Esophagus squamous epithelium (tissue), 5 donors: ENCODE data around the gene KCNH4. TPM values are rescaled to one million over a fixed set of nuclear protein-coding genes. Genes with fewer than 3 reads are reported as not detected.

Experiments
- DNase-seq: peaks from one replicate; lab custom pipeline; 2025; lab: John Stamatoyannopoulos, UW
- H3K27ac ChIP-seq, 4 donors: fragments of 200-600 bp; sonication (generic); one replicate each; pipeline ENCODE4 v1.5.1; 2016 to 2019; ENCODE audit warnings: mild to moderate bottlenecking in 1 of 4
- H3K27me3 ChIP-seq, 4 donors: fragments of 200-600 bp; sonication (generic); 1 replicate in 3 of 4; 2 replicates in 1 of 4; pipeline versions ENCODE4 v1.5.1 to v1.6.0; 2017 to 2021; ENCODE audit warnings: antibody characterized with exemption in 1 of 4
- H3K36me3 ChIP-seq, 3 donors: fragments of 200-600 bp; sonication (generic); one replicate each; pipeline ENCODE4 v1.5.1; 2016 to 2019
- H3K4me1 ChIP-seq, 3 donors: fragments of 200-600 bp; sonication (generic); one replicate each; pipeline ENCODE4 v1.5.1; 2017 to 2019
- H3K4me3 ChIP-seq, 4 donors: fragments of 200-600 bp; sonication (generic); 1 replicate in 3 of 4; 2 replicates in 1 of 4; pipeline ENCODE4 v1.5.1; 2016 to 2019; ENCODE audit warnings: mild to moderate bottlenecking in 2 of 4, moderate library complexity in 1 of 4
- H3K9me3 ChIP-seq, 3 donors: fragments of 200-600 bp; sonication (generic); one replicate each; pipeline ENCODE4 v1.5.1; 2016 to 2019
- POLR2A ChIP-seq, 4 donors: fragments of 450-650 bp; IDR thresholded peaks; one replicate each; pipeline ENCODE4 v1.6.1; 2017; ENCODE audit warnings: antibody characterized with exemption in 4 of 4, mild to moderate bottlenecking in 4 of 4, moderate library complexity in 3 of 4
- WGBS, 2 donors: methylation state at CpG; one replicate each; pipeline ENCODE4 v1.1.5; 2018; 5-methylcytosine and 5-hydroxymethylcytosine counted together
- intact Hi-C: fragments of 100-400 bp; cut with DNase I; formaldehyde crosslinking; loops from one replicate; pipeline ENCODE4 v1.15.0; 2022
- total RNA-seq, 4 donors: library from RNA; depleted of rRNA; stranded (reverse); fragments of >200 nt; gene quantifications; one replicate each; pipeline ENCODE4 v1.1.0, GENCODE V29; 2016
- TF ChIP-seq, protein P1 (sequence below), 6 experiments: fragments of 450-650 bp in 4 of 6; fragments of 200-600 bp in 2 of 6; sonication (generic) in 2 of 6; IDR thresholded peaks; one replicate each; pipeline ENCODE4 v1.5.1; 2016 to 2019; ENCODE audit warnings: antibody characterized with exemption in 6 of 6, mild to moderate bottlenecking in 4 of 6, moderate library complexity in 4 of 6
- donor health status: DM: yes; HTN: yes; CAD: no.

The KCNH4 gene
- total RNA-seq, 4 donors from 2014 or later = under 0.01 to 0.09 TPM; not detected in 2

DNA sequence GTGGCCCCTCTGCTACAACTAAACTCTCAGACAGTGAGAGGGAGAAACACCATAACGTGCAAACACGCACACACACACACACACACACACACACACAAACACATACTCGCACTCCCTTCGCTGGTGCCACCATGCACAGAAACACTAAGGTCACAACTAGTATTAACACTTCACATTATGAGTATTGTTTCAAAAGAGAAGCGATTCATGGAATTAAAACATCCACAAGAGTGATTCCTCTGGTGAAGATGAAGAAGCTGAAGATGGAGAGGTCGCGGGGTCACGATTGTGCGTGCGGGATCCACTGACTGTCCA, 20.5 kb upstream of the KCNH4 start:
- H3K27me3 ChIP-seq = no peaks in the 10 kb centered on the region
- WGBS, 2 donors = 89 to 90% methylated on average over 10 of the region's 10 CpGs
- no peaks in the 10 kb centered on the region for H3K4me1 ChIP-seq
- H3K27ac ChIP-seq = no peak overlapping the region
- no peak for DNase-seq
- intact Hi-C loops = no loop called here
- peaks cover 0 to 71% (median 16%) of the 10 kb centered on the region in 3 donors for H3K36me3 ChIP-seq
- TF ChIP-seq, protein P1, sequence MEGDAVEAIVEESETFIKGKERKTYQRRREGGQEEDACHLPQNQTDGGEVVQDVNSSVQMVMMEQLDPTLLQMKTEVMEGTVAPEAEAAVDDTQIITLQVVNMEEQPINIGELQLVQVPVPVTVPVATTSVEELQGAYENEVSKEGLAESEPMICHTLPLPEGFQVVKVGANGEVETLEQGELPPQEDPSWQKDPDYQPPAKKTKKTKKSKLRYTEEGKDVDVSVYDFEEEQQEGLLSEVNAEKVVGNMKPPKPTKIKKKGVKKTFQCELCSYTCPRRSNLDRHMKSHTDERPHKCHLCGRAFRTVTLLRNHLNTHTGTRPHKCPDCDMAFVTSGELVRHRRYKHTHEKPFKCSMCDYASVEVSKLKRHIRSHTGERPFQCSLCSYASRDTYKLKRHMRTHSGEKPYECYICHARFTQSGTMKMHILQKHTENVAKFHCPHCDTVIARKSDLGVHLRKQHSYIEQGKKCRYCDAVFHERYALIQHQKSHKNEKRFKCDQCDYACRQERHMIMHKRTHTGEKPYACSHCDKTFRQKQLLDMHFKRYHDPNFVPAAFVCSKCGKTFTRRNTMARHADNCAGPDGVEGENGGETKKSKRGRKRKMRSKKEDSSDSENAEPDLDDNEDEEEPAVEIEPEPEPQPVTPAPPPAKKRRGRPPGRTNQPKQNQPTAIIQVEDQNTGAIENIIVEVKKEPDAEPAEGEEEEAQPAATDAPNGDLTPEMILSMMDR (IDR thresholded peaks at IDR 0.05) = no peak
- TF ChIP-seq POLR2A (IDR thresholded peaks at IDR 0.05) = no peak
- no peaks in the 10 kb centered on the region for H3K9me3 ChIP-seq
- H3K4me3 ChIP-seq = no peak overlapping the region

DNA sequence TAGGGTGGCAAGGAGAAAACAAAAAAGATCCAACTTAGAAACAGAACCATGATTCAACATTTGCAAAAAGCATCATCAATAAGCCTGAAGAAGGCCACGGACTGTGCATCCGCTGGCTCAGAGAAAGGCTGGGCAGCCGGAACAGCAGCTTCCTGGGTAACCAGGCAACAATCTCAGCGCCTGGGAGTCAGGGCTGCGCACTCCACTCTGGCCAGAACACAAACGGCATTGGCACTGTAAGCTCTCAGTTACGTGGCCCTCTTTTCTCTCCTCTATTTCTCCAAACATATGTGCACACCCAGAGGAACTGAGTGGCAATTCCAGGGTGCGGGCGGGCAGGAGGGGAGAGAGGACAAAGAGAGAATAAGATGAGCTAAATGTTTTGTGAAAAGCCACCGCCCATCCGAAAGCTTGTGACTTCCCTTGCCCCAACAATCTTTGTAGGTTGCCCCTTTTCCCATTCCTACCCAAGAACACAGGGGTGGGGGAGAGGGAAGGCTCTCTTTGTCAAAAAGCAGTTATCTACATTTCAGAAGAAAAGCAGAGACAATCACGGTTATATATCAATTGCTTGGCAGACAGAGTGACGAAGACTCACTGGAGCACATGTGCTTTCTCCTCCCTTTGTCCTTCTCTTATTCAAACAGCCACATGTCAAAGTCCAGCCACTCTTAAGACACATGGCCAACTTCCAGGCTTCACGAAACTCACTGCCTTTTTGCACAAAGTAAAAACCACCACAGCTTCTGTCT, 19.9 kb upstream of the KCNH4 start:
- intact Hi-C loops = no loop called here
- 77 to 79% methylated on average over 14 of the region's 14 CpGs for WGBS, 2 donors

DNA sequence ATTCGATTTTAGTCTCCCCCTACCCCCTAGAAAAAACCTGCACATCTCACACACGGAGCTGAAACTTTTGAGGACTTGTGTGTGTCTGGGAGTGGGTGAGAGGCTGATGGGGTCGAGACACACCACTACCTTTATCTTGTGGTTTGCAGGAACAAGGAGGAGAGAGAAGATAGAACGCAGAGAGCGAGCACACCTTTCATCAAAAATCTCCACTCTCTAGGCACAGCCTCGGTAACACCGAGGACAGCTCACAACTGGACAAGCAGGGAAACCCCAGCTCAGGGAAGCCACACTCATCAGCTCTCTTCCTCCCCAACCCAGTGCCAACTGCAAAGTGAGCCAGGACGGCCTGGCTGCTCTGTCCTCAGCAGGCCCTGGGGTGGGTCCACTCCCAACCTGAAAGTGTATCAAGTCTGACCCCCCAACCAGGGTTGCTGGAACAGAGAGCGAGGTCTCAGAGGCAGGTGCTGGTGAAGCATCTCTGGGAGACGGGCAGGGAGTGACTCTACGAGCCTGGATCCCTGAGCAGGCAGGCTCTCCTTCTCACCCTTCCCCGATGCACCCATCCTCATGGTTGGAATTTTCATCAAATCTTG, 18.6 kb upstream of the KCNH4 start:
- Histone ChIP-seq H3K36me3 (peaks cover 0 to 52% (median 16%) of the 10 kb centered on the region in 3 donors), H3K4me3 (no peak overlapping the region), H3K27me3 (no peaks in the 10 kb centered on the region), H3K9me3 (no peaks in the 10 kb centered on the region), H3K4me1 (peaks cover 0 to 5% (median 2%) of the 10 kb centered on the region in 3 donors), H3K27ac (peak overlapping the region in 1 of 4 donors; percentile 46)
- intact Hi-C loops = no loop called here
- DNase-seq = no peak
- 71 to 77% methylated on average over 11 of the region's 12 CpGs for WGBS, 2 donors
- TF ChIP-seq POLR2A (IDR thresholded peaks at IDR 0.05) = no peak
- TF ChIP-seq, protein P1 (IDR thresholded peaks at IDR 0.05) = no peak

More for the DNA sequence above, 19.9 kb upstream of the KCNH4 start:
- Histone ChIP-seq H3K36me3 (peaks cover 0 to 65% (median 16%) of the 10 kb centered on the region in 3 donors), H3K4me3 (no peak overlapping the region), H3K9me3 (no peaks in the 10 kb centered on the region), H3K4me1 (no peaks in the 10 kb centered on the region), H3K27me3 (no peaks in the 10 kb centered on the region), H3K27ac (no peak overlapping the region)
- TF ChIP-seq, protein P1 (IDR thresholded peaks at IDR 0.05) = no peak
- TF ChIP-seq POLR2A (IDR thresholded peaks at IDR 0.05) = no peak
- no peak for DNase-seq

DNA sequence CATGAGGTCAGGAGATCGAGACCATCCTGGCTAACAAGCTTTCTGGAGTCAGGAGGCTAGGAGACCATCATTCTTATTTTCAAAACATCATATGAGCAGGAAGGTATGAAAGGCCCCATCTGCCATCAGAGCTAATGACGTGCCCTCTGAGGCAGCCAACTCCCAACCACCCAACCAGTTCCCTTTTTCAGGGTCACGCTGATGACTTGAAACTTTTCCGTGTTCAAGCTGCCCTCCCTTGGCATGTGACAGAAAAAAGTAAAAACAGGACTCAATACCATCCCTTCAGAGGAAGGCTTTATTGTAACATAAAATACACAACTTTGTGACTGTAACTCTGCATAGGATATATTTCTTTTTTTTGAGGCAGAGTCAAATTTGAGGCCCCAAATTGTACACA, 18.0 kb upstream of the KCNH4 start:
- no peak for TF ChIP-seq POLR2A (IDR thresholded peaks at IDR 0.05)
- TF ChIP-seq, protein P1 (IDR thresholded peaks at IDR 0.05) = no peak
- H3K27ac ChIP-seq = peak overlapping the region in 3 of 4 donors; percentile 35 to 66 (median 52)
- peaks cover under 1 to 11% (median 3%) of the 10 kb centered on the region in 3 donors for H3K4me1 ChIP-seq
- no peak overlapping the region for H3K4me3 ChIP-seq
- H3K36me3 ChIP-seq = peaks cover 0 to 45% (median 12%) of the 10 kb centered on the region in 3 donors
- DNase-seq = no peak
- no peaks in the 10 kb centered on the region for H3K27me3 ChIP-seq
- 70 to 80% methylated on average over 4 of the region's 4 CpGs for WGBS, 2 donors
- no peaks in the 10 kb centered on the region for H3K9me3 ChIP-seq
- intact Hi-C loops = no loop called here

DNA sequence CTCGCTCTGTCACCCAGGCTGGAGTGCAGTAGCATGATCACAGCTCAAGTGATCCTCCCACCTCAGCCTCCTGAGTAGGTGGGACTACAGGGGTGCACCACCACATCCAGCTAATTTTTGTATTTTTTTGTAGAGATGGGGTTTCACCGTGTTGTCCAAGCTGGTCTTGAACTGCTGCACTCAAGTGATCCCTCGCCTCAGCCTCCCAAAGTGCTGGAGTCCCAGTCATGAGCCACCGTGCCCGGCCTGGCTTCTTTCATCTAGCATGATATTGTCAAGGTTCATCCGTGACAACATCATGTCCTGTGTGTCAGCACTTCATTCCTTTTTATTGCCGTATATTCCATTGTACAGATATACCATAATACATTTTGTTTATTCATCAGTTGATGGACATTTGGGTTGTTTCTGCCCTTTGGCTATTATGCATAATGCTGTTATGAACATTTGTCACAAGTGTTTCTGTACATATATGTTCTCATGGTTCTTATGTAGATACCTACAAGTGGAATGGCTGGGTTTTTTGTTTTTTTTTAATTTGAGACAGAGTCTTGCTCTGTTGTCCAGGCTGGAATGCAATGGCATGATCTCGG, 16.7 kb upstream of the KCNH4 start:
- no peak for DNase-seq
- no peaks in the 10 kb centered on the region for H3K27me3 ChIP-seq
- H3K36me3 ChIP-seq = peaks cover 0 to 33% (median 8%) of the 10 kb centered on the region in 3 donors
- no peak overlapping the region for H3K27ac ChIP-seq
- intact Hi-C loops = no loop called here
- WGBS, 2 donors = 83 to 88% methylated on average over 8 of the region's 8 CpGs
- no peaks in the 10 kb centered on the region for H3K9me3 ChIP-seq
- no peak overlapping the region for H3K4me3 ChIP-seq
- peaks cover 12 to 23% (median 14%) of the 10 kb centered on the region in 3 donors for H3K4me1 ChIP-seq
- TF ChIP-seq, protein P1 (IDR thresholded peaks at IDR 0.05) = no peak
- no peak for TF ChIP-seq POLR2A (IDR thresholded peaks at IDR 0.05)
